Vagina (tissue), 2 donors: ENCODE data around the gene ATF5.

Source experiments
- POLR2A ChIP-seq, 2 donors: fragments of 450-650 bp; IDR thresholded peaks; one replicate each; pipeline ENCODE4 v1.6.1; 2017; ENCODE audit warnings: antibody characterized with exemption in 2 of 2, mild to moderate bottlenecking in 2 of 2, moderate library complexity in 2 of 2
- TF ChIP-seq, protein P1 (sequence below), 3 experiments: fragments of 450-650 bp in 2 of 3; fragments of 200-600 bp in 1 of 3; sonication (generic) in 1 of 3; IDR thresholded peaks; one replicate each; pipeline ENCODE4 v1.5.1; 2017 to 2019; ENCODE audit warnings: antibody characterized with exemption in 3 of 3, mild to moderate bottlenecking in 2 of 3, moderate library complexity in 2 of 3

DNA sequence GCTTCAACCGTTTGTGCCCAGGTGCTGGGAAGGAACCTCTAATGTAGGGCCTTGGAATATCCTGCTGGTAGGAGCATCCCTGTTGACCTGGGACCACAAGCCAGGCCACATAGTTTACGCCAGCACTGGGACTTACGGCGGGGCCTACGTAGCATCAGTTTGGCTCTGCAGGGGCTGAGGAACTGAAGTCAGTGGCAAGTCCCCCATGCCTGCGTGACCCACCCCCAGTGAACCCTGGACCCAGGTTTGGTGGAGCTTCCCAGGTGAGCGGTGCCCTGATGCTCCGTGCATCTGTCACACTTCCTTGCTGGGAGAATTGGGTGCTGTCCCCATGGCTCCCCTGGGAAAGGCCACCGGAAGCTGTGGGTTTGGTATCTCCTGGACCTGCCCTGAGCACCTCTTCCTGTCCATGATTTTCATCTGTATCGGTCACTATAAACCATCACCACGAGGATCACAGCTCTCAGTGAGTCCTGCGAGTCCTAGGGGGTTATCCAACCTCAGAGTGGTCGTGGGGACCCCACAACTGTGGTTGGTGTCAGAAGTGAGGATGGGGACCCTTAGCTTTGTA, 22.0 kb downstream of the ATF5 start:
- no peak for TF ChIP-seq POLR2A (IDR thresholded peaks at IDR 0.05)
- TF ChIP-seq, protein P1, sequence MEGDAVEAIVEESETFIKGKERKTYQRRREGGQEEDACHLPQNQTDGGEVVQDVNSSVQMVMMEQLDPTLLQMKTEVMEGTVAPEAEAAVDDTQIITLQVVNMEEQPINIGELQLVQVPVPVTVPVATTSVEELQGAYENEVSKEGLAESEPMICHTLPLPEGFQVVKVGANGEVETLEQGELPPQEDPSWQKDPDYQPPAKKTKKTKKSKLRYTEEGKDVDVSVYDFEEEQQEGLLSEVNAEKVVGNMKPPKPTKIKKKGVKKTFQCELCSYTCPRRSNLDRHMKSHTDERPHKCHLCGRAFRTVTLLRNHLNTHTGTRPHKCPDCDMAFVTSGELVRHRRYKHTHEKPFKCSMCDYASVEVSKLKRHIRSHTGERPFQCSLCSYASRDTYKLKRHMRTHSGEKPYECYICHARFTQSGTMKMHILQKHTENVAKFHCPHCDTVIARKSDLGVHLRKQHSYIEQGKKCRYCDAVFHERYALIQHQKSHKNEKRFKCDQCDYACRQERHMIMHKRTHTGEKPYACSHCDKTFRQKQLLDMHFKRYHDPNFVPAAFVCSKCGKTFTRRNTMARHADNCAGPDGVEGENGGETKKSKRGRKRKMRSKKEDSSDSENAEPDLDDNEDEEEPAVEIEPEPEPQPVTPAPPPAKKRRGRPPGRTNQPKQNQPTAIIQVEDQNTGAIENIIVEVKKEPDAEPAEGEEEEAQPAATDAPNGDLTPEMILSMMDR (IDR thresholded peaks at IDR 0.05): no peak
